Stimulated activated CD4-positive, alpha-beta T cell treated with anti-CD3 and anti-CD28 coated beads, Interleukin-15, amount 100 ng/mL, for 1 hour (primary cell): ENCODE data around the gene PTCD1.
"Not testable (repeated sequence)": the region's sequence is repeated elsewhere in the genome, so short reads cannot be mapped to it uniquely, and the experiment has no call there.

Experiments used
- DNase-seq, 2 donors: peaks; one replicate each; pipeline ENCODE4 v3.0.0-alpha.2; 2020; ENCODE audit warnings: low read depth in 1 of 2, low spot score in 1 of 2

Gene PTCD1

DNA sequence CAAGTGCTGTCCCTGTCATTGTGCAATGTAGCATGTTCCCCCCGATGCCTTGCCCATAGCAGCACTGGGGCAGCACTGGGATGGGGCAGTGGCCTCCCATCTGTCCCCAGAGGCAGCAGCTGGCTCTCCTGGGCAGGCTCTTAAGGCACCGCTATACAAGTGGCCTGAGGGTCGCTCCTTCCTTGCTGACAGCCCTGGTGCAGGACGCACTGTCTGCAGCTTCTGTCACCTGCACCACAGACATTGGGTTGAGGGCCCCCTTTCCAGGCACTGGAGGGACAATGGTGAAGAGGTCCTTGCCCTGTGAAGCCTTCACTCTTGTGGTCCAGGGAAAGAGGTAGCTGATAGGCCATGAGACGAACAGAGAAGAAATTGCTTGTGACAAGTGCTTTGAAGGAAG is 10.7 kb upstream of the PTCD1 start:
- DNase-seq = no peak

DNA sequence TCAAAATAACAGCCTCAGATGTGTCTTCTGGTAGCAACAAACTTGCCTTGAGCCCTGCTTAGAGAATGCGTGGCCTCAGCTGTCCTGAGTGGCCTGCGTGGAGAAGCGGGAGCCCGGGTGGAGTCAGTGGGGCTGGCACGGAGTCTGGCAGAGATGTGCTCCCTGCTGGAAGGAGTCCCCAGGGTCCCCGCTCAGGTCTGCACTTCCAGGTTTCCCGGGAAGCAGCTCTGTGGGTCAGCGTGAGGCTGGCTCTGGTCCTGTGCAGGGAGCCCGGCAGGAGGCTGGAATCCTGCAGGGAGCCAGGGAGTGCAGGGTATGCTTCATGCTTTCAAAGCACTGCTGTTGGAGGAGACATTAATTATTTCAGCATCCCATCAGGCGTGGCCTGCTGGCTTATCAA is 10.3 kb upstream of the PTCD1 start:
- no peak for DNase-seq

DNA sequence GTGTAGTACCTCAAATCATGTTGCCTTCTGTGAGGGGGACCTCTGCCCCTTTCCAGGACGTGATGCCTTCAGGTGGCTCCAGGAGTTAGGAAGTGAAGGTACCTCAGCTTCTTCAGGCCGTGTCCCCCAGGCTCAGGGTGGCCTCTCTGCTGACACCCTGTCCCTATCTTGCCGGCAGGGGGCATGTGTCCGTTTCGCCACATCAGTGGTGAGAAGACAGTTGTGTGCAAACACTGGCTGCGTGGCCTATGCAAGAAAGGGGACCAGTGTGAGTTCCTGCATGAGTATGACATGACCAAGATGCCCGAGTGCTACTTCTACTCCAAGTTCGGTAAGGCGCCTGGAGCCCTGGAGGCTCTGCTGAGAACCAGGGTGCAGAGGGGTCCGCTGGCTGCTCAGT is 9.3 kb upstream of the PTCD1 start:
- no peak for DNase-seq

DNA sequence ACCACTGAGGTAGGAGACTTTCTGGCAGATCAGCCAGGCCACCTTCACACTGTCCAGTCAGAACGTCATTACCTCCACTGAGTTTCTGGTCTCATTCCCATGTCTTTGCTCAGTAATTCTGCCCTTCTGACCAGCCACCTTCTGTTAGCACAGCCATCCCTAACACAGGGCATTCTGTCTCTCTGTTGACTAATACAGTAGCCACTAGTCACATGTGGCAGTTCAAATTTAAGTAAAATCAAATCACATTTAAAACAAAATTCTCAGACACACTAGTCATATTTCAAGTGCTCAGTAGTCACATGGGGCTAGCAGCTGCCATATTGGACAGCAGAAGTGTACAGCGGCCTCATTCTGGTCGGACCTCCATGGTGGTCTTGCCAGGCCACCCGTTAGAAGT is 7.5 kb upstream of the PTCD1 start:
- DNase-seq = no peak

DNA sequence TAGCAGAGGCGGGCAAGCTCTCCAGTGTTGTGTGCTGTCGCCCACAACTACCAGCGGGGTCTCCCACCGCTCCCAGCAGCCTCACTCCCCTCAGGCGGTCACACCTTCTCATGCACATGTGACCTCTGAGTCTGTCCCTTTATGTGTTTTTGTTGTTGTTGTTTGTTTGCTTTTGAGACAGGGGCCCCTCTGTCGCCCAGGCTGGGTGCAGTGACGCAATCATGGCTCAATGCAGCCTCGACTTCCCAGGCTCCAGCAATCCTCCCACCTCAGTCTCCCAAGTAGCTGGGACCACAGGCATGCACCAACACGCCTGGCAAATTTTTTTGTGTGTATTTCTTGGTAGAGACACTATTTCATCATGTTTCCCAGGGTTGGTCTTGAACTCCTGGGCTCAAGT is 1.6 kb upstream of the PTCD1 start:
- no peak for DNase-seq

DNA sequence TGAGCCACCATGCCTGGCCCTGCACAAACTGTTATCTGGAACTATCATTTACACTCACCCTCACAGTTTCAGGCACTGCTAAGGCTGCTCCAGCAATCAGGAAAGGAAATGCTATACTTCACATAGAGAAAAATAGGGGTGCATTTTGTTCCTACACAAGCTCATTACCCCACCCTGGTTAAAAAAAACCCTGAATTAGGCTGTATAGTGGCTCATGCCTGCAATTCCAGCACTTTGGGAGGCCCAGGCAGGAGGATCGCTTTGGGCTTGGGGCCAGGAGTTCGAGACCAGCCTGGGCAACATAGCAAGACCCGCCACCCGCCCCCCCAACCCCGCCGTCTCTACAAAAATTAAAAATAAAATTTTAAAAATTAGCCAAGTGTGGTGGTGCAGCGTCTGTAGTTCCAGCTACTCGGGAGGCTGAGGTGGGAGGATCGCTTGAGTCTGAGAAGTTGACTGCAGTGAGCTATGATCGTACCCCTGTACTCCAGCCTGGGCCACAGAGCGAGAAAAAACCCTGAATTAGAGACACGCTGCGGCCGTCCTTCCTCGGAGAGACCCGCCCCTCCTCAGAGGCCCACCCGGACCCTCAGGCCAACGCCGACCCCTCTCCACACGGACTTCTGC is 539 bp downstream of the PTCD1 start:
- DNase-seq = no peak

DNA sequence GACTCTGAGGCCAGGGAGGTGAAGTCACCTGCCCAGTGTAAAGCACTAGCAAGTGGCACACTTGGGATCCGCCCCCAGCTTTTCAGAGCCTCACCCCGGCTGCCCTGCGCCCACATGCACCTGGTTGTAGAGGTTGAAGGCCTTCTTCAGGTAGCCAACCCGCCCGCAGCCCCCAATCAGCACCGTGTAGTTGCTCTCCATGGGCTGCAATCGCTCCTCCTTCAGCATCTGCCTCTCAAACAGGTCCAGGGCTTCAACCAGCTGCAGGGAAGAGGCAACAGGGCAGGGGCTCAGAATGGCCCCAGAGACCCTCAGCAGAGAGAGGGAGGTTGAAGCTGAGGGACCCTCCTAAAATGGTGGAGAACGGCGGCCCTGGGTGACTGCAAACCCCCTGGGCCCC is 5.4 kb downstream of the PTCD1 start:
- DNase-seq = no peak

DNA sequence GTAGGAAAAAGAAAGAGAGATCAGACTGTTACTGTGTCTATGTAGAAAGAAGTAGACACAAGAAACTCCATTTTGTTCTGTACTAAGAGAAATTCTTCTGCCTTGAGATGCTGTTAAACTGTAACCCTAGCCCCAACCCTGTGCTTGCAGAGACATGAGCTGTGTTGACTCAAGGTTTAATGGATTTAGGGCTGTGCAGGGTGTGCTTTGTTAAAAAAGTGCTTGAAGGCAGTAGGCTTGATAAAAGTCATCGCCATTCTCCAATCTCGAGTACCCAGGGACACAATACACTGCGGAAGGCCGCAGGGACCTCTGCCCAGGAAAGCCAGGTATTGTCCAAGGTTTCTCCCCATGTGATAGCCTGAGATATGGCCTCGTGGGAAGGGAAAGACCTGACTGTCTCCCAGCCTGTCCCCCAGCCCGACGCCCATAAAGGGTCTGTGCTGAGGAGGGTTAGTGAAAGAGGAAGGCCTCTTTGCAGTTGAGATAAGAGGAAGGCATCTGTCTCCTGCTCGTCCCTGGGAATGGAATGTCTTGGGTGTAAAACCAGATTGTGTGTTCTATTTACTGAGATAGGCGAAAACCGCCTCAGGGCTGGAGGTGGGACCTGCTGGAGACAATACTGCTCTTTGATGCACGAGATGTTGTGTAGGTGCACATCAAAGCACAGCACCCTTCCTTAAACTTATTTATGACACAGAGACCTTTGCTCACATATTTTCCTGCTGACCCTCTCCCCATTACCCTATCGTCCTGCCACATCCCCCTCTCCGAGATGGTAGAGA is 6.7 kb downstream of the PTCD1 start:
- DNase-seq = not testable (repeated sequence)

DNA sequence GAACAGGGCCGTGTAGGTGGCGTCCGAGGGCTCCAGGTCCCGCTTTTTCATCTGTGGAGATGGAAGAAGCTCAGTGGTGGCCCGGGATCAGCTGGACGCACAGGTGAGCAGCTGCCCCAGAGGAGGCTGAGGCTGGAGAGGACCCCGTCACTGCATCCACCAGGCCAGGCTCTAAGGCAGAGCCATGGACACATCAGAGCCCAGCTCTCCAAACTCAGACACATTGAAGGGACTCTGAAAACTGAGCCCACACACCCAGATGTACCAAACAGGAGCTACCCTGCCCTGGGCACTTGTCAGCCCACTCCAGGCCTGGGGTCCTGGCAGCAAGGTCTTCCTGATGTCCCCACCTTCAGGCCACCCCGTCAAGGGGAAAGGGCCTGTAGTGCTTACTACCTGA is 8.8 kb downstream of the PTCD1 start:
- no peak for DNase-seq

DNA sequence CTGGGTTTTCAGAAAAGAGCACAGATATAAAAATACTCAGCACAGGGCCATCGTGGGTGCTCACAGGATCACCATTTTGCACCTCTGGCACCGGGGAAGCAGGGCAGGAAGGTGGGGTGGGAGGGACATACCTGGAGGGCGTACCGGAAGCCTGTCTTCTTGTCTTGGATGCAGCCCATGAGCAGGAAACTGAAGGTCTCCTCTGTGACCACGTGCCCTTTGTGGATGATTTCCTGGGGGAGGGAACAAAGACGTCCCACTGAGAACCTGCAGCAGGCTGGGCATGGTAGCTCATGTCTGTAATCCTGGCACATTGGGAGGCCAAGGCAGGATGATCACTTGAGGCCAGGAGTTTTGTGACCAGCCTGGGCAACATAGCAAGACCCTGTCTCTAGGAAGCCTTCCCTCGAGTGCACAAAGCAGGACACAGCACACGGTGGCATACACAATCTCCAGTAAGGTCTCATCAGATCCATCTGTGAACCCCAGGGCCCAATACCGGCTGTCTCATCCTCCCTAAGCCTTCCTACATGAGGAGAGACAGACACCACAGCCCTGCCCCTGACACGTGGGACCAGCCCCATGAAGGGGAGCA is 9.5 kb downstream of the PTCD1 start:
- DNase-seq = no peak

DNA sequence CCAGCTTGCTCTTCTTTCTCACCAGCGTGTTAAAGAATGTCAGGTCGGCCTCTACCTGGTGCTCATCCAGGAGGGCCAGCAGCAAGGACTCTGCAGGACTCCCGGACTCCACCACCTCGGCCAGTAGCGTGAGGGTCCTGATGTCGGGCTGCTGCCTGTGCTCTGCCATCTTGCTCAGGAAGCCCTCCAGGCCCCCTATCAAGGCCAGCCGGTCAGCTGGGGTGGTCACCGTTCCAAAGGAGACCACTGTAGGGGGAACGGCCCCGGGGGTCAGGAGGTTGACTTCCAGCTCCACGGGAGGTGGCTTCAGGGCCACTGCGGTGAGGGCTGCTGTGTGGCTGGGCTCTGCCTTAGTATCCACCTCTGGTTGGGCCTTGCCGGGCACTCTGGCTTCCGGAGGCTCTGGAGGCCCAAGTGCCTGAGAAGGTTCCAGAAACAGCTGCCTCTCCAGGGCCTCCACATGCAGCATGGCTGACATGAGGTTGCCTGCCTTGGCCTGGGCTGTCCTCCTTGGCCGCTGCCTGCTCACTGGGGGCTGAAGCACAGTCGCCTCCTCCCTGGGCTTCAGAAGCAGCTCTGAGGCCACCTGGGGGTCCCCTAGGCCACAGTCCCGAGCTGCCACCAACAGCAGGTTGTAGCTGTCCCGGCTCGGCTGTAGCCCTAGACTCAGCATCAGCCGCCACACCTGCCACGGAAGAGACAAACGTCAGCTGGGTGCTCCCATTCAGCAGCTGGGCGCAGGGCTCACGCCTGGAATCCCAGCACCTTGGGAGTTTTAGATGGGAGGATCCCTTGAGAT is 13.5 kb downstream of the PTCD1 start:
- no peak for DNase-seq

DNA sequence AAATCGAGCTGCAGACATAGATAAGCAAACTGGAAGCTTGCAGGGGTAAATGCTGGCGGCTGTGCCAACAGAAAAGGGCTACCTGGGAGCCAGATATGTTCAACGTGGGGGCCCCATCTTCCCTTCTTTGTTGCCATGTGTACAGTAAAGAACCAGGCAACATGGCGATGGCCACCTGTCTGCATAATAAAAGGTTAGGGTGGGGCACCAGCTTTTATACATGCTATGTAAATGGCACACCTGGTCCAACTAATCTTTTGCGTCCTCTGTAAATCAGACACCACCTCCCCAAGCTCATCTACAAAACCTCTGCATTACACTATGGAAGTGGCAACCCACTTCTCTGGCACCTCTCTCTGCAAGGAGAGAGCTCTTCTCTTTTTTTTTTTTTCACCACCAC is 16.0 kb downstream of the PTCD1 start:
- DNase-seq = no peak

DNA sequence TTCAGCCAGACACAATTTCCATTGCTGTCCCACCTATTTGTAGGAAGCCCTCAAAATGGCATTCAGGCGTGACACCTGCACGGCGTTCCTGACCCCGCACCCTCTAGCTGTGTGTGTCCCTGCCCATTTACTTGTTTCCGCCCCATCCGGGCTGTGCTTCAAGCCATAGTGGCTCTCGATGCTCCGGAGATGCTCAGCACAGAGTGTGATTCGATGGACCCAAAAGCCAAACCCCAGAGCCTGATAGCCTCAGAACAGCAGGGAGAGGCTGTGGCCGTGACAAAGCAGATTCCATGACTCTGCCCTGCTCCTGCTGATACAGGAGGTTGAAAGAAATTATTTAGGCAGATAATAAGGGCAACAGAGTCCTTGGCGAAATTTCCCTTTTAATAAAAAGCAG is 16.4 kb downstream of the PTCD1 start:
- DNase-seq = no peak

DNA sequence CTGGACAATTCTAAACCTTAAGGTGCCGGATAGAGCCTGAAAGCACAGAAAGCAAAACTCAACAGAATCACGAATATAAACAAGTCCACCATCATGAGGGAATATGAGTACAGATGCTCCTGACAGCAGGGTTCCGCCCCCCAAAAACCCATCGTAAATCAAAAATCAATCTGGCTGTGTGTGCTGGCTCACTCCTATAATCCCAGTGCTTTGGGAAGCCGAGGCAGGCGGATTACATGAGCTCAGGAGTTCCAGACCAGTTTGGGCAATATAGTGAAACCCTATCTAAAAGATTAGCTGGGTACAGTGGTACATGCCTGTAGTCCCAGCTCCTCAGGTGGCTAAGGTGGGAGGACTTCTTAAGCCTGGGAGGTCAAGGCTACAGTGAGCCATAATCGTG is 17.6 kb downstream of the PTCD1 start:
- DNase-seq = no peak

DNA sequence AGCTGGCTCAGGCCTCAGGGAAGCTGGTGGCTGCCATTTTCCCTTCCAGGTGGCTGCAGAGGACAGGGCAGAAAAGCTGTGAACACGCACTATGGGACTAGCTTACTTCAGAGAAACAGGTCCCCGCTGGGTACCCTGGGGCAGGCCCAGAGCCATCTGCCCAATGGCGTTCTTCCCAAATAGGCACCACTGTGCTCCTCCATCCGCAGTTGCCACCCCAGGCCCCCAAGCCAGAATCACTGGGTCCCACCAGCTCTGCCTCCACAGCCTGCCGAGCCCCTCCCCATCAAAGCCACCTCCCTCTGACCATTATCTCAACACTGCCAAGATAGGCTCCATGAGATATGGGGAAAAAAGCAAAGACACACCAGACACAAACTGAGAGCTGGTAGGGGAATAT is 18.4 kb downstream of the PTCD1 start:
- DNase-seq = no peak

DNA sequence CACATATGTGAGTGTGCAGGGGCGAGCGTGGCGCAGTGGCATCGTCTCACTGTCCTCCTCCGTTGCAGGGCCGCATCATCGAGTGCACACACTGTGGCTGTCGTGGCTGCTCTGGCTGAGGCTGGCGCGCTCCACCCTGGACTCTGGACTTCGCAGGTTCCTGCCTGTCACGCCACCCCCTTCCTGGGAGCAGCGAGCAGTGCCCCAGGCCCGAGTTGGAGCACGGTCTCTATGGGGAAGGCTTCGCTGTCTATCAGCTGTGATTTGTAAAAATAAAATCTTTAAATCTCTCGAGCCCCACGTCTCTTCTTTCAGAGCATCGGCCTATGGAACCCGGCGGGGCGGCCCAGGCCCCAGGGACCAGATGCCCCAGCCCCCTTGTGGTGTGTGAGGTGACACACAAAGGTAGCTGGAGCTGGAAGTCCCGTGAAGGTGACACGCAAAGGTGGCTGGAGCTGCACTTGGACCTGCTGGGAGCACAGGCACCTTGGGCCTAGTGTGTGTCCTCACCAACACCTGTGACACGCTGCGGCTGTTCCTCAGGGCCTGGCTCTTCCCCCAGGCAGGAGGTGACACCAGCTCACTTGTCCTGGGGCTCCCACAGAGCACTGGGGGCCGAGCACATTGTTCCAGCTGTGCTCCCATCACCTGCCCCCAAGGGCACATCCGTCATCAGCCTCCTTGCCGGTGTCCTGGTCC is 19.1 kb downstream of the PTCD1 start:
- no peak for DNase-seq

DNA sequence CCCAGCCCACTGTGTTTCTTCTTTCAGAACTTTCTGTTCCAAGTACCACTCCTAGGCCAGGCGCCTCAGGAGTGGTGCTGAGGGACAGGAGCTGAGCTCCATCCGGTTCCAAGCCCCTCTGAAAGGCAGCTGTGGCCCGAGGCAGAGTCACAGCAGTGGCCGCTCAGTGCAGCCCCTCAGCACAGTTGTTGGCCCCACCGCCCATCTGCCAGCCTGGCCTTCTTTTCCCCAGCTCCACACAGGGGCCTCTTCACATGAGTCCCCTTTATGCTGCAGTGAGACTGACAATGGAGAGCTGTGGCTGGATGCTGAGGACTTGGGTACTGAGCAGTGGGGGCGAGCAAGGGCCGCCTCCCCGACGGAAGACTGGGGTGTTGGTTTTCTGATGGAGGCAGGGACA is 20.3 kb downstream of the PTCD1 start:
- no peak for DNase-seq

DNA sequence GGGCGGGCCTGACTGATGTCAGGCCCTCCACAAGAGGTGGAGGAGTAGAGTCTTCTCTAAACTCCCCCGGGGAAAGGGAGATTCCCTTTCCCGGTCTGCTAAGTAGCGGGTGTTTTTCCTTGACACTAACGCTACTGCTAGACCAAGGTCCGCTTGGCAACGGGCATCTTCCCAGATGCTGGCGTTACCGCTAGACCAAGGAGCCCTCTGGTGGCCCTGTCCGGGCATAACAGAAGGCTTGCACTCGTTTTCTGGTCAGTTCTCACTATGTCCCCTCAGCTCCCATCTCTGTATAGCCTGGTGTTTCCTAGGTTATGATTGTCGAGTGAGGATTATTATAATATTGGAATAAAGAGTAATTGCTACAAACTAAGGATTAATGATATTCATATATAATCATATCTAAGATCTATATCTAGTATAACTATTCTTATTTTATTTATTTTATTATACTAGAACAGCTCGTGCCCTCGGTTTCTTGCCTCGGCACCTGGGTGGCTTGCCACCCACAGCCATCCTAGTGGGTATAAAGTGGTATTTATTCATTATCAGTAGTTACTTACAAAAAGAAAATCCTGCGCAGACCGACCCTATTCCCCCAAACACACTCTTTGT is 23.0 kb downstream of the PTCD1 start:
- peak in 1 of 2 donors; percentile 16 for DNase-seq

DNA sequence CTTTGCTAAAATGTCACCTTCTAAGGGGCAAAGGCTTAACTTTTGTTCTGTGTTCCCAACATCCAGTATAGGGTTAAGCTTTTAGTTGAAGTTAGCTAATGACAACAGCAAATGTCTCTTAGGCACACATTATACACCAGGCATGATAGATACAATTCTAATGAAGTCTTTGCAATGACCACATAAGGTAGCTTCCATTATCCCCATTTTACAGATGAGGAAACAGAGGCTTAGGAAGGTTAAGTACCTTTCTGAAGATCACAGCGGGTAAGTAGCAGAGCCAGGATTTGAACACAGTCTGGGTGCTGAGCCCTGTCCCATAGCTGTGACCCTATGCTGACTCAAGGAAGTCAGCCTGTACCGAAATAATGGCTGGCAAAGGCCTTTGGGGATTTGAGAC is 28.0 kb downstream of the PTCD1 start:
- no peak for DNase-seq

DNA sequence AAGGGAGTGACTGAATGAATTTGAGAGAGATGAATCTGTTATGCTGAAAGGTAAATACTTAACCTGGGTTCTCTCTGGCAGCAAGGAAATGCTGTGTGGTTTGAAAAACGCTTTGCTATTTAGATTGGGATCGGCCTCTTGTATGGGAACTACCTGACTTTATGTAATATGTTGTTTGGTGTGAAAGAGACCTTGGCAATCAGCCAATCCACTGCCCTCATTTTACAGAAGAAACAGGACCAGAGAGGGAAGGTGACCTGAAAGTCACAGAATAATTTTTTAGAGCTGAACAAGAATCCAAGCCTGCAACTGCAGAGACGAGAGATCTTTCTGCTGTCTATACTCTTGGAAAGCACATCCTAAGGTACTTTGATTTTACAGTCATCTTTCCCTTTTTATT is 28.8 kb downstream of the PTCD1 start:
- DNase-seq = no peak

DNA sequence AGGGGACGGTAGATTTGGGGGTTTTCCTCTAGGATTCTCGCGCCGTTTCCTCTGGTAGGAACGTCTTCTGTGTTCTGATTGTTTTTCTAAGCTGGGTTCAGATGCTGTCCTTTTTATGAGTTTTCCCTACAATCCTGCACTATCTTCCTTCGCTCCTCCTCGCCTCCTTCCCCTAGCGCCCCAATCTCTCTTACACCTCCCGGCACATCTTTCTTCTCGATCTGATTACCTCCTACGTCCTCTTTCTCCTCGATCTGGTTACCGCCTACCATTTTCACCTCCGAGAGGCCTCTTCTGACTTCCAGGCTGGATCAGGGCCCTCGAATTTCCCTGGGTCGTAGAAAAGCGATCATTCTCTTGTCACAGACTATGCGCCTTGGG is 29.4 kb downstream of the PTCD1 start:
- no peak for DNase-seq
